Tibial nerve (tissue), 4 donors: ENCODE measurements around the gene PLAC9. TPM values are rescaled to one million over a fixed set of nuclear protein-coding genes. Genes with fewer than 3 reads are reported as not detected.
A peak's percentile ranks its signal among the peaks of the same experiment; 100 is the strongest.

Experiments
- DNase-seq, 2 donors: peaks; one replicate each; pipeline ENCODE4 v3.0.0-alpha.2; 2019; ENCODE audit warnings: low spot score in 2 of 2
- H3K27ac ChIP-seq, 4 donors: fragments of 200-600 bp; sonication (generic) in 3 of 4; one replicate each; pipeline ENCODE4 v1.5.1; 2017 to 2019; ENCODE audit warnings: mild to moderate bottlenecking in 1 of 4
- H3K27me3 ChIP-seq, 2 donors: fragments of 200-600 bp; sonication (generic) in 1 of 2; one replicate each; pipeline versions ENCODE4 v1.5.1 to v1.6.0; 2017 to 2019
- H3K36me3 ChIP-seq, 3 donors: fragments of 200-600 bp; sonication (generic); one replicate each; pipeline ENCODE4 v1.5.1; 2018 to 2019
- H3K4me1 ChIP-seq, 4 donors: fragments of 200-600 bp; sonication (generic) in 3 of 4; one replicate each; pipeline ENCODE4 v1.5.1; 2017 to 2019
- H3K4me3 ChIP-seq, 4 donors: fragments of 200-600 bp; sonication (generic) in 3 of 4; one replicate each; pipeline ENCODE4 v1.5.1; 2017 to 2019; ENCODE audit warnings: mild to moderate bottlenecking in 1 of 4, moderate library complexity in 1 of 4
- H3K9me3 ChIP-seq, 4 donors: fragments of 200-600 bp; sonication (generic) in 3 of 4; one replicate each; pipeline ENCODE4 v1.5.1; 2017 to 2019
- EP300 ChIP-seq, 2 donors: sonication (generic); formaldehyde crosslinking; IDR thresholded peaks; one replicate each; pipeline ENCODE4 v1.6.1; 2017; ENCODE audit warnings: antibody characterized with exemption in 2 of 2, mild to moderate bottlenecking in 1 of 2
- POLR2A ChIP-seq, 2 donors: fragments of 450-650 bp; IDR thresholded peaks; one replicate each; pipeline ENCODE4 v1.6.1; 2017; ENCODE audit warnings: antibody characterized with exemption in 2 of 2, mild to moderate bottlenecking in 2 of 2, moderate library complexity in 2 of 2
- whole genome bisulfite sequencing, 2 donors: methylation state at CpG; one replicate each; pipeline ENCODE4 v1.1.5; 2018; 5-methylcytosine and 5-hydroxymethylcytosine counted together
- total RNA-seq, 4 donors: library from RNA; depleted of rRNA; stranded (reverse); fragments of >200 nt; gene quantifications; one replicate each; pipeline ENCODE4 v1.1.0, GENCODE V29; 2016
- TF ChIP-seq, protein P1 (sequence below), 5 experiments: fragments of 200-600 bp in 3 of 5; fragments of 450-650 bp in 2 of 5; sonication (generic) in 3 of 5; IDR thresholded peaks; one replicate each; pipeline ENCODE4 v1.5.1; 2016 to 2019; ENCODE audit warnings: antibody characterized with exemption in 5 of 5, mild to moderate bottlenecking in 3 of 5, moderate library complexity in 2 of 5

The PLAC9 gene
- total RNA-seq, 4 donors from 2014 or later: 63.3 to 199 (median 140) TPM

DNA sequence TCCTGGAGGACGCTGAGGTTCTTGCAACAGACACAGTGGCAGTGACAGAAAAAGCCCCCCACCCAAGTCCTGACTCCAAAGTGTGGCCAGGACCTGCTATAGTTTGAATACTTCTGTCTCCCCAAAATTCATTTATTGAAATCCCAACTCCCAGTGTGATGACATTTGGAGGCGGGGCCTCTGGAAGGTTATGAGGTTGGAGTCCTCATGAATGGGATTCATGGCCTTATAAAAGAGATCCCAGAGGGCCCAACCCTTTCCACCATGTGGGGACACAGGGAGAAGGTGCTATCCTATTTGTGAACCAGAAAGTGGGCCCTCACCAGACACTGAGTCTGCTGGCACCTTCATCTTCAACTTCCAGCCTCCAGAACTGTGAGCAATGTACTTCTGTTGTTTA lies 54.5 kb downstream of the PLAC9 start:
- Histone ChIP-seq H3K27me3 (no peaks in the 10 kb centered on the region), H3K27ac (peak overlapping the region in 3 of 4 donors; percentile 62 to 76 (median 67)), H3K4me3 (no peak overlapping the region), H3K4me1 (peaks cover 0 to 65% (median 42%) of the 10 kb centered on the region in 4 donors), H3K36me3 (no peaks in the 10 kb centered on the region), H3K9me3 (peaks cover 0 to 2% (median 0%) of the 10 kb centered on the region in 4 donors)
- 100% methylated on average over 2 of the region's 2 CpGs for WGBS, 2 donors
- no peak for DNase-seq
- TF ChIP-seq POLR2A (IDR thresholded peaks at IDR 0.05): no peak
- TF ChIP-seq, protein P1, sequence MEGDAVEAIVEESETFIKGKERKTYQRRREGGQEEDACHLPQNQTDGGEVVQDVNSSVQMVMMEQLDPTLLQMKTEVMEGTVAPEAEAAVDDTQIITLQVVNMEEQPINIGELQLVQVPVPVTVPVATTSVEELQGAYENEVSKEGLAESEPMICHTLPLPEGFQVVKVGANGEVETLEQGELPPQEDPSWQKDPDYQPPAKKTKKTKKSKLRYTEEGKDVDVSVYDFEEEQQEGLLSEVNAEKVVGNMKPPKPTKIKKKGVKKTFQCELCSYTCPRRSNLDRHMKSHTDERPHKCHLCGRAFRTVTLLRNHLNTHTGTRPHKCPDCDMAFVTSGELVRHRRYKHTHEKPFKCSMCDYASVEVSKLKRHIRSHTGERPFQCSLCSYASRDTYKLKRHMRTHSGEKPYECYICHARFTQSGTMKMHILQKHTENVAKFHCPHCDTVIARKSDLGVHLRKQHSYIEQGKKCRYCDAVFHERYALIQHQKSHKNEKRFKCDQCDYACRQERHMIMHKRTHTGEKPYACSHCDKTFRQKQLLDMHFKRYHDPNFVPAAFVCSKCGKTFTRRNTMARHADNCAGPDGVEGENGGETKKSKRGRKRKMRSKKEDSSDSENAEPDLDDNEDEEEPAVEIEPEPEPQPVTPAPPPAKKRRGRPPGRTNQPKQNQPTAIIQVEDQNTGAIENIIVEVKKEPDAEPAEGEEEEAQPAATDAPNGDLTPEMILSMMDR (IDR thresholded peaks at IDR 0.05): no peak
- no peak for TF ChIP-seq EP300 (IDR thresholded peaks at IDR 0.05)

DNA sequence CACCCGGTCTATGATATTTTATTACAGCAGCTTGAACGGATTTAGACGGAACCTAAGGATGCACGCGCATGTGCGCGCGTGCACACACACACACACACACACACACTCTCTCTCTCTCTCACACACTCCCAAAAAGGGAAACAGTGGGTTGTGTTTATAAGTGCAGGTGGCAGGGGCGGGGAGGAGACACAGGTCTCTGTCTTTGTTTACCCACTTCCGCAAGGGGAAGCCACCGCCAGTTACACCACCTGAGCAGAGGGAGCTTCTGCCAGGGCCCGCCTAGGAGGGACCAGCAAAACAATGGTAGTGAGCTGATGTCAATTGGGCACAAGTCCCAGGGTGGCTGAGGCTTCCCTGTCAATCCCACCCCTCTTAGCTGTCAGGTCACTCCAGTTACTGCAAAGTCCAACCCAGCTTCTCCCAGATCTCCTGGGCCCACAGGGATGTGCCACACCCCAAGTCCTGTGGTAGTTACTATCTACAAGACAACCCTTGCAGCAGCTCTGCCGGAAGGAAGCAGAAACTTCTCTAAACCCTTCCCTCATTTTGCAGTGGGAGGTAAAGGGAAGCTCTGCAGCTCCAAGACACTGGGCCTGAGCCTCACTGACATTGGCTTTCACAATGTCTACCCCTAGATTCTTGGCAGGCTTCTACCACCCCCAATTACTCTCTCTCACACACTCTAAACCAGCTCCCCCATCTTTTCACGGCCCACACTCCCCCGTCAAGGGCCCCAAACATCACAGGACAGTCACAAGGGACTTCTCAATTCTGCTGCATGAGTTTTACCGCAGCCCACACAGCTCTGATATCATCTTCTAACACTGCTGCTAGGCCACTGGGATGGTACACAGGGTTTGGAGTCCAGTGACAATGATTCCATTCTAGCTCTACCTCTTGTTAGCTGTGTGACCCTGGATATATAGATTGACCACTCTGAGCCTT lies 55.2 kb downstream of the PLAC9 start:
- Histone ChIP-seq H3K27me3 (no peaks in the 10 kb centered on the region), H3K4me3 (no peak overlapping the region), H3K9me3 (peaks cover 0 to 8% (median 0%) of the 10 kb centered on the region in 4 donors), H3K27ac (peak overlapping the region in 3 of 4 donors; percentile 64 to 76 (median 67)), H3K4me1 (peaks cover 0 to 65% (median 43%) of the 10 kb centered on the region in 4 donors), H3K36me3 (no peaks in the 10 kb centered on the region)
- DNase-seq: no peak
- TF ChIP-seq, protein P1 (IDR thresholded peaks at IDR 0.05): no peak
- TF ChIP-seq EP300 (IDR thresholded peaks at IDR 0.05) (no peak), POLR2A (IDR thresholded peaks at IDR 0.05) (no peak)
- 53 to 70% methylated on average over 15 to 16 of the region's 16 CpGs for WGBS, 2 donors

DNA sequence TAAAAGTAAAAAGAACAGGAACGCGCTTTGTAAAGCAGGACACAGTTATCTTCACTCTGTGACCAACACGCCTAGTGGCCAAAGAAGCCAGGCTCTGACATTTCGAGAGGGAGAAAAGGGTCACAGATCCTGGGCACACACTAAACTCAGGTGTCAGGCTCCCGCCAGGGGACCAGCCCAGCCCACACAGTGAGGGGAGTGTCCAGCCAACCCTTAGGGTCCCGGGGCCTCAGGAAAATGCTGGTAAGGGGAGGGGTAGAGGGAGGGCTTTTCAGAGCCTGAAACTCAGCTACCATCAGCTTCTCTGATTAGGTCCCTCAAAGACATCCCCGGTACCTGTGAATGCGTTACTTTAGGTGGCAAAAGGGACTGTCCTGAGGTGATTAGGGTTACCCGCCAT lies 56.2 kb downstream of the PLAC9 start:
- WGBS, 2 donors: 85 to 92% methylated on average over 9 of the region's 9 CpGs
- Histone ChIP-seq H3K27me3 (no peaks in the 10 kb centered on the region), H3K27ac (peak overlapping the region in 2 of 4 donors; percentile 16 to 76), H3K4me3 (no peak overlapping the region), H3K36me3 (no peaks in the 10 kb centered on the region), H3K9me3 (peaks cover 0 to 11% (median 0%) of the 10 kb centered on the region in 4 donors), H3K4me1 (peaks cover 0 to 56% (median 40%) of the 10 kb centered on the region in 4 donors)
- DNase-seq: no peak
- TF ChIP-seq EP300 (IDR thresholded peaks at IDR 0.05): no peak
- TF ChIP-seq, protein P1 (IDR thresholded peaks at IDR 0.05): no peak
- TF ChIP-seq POLR2A (IDR thresholded peaks at IDR 0.05): no peak

DNA sequence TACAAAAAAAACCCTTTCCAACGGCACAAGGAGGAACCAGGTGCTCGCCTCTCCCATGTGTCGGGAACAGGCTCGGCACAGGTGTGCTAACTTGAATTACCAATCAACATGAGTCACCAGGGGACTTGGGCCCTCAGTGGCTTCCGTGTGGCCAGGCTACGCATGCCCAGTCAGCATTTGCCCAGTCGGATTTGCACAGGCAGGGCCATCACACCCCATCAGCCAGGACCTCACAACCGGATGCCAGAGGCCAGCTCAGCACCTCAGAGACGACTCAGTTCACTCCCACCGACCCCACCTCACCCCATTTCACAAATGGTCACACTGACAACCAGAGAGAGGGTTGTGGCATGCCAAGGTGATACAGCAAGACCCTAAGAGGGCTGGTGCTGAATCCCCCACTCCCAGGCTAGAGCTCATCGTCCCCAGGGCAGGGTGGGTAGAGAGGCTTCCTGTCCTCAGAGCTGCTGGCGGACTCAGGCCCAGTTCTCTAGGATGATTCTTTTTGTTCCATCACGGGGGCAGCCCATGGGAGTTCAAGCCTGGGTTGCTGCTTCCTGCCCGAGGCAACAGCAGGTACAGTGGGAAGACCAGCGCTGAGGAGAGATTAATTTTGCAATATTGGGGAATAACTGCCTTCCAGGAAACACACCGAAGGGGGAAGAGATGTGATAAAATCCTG lies 59.2 kb downstream of the PLAC9 start:
- H3K9me3 ChIP-seq: peaks cover 0 to 11% (median 0%) of the 10 kb centered on the region in 4 donors
- no peaks in the 10 kb centered on the region for H3K27me3 ChIP-seq
- no peaks in the 10 kb centered on the region for H3K36me3 ChIP-seq
- no peak for DNase-seq
- WGBS, 2 donors: 83 to 86% methylated on average over 13 to 15 of the region's 16 CpGs
- H3K4me3 ChIP-seq: no peak overlapping the region
- TF ChIP-seq EP300 (IDR thresholded peaks at IDR 0.05): no peak
- TF ChIP-seq POLR2A (IDR thresholded peaks at IDR 0.05): no peak
- TF ChIP-seq, protein P1 (IDR thresholded peaks at IDR 0.05): no peak
- H3K27ac ChIP-seq: peak overlapping the region in 1 of 4 donors; percentile 48
- peaks cover 0 to 58% (median 45%) of the 10 kb centered on the region in 4 donors for H3K4me1 ChIP-seq
